Coronary artery (tissue), 2 donors: ENCODE results near the gene PHLDA3.

Experiments used
- DNase-seq: peaks from one replicate; pipeline ENCODE4 v3.0.0-alpha.2; 2017; ENCODE audit warnings: low spot score
- H3K27ac ChIP-seq, 2 donors: fragments of 200-600 bp; sonication (generic); one replicate each; pipeline ENCODE4 v1.5.1; 2016 to 2019
- H3K4me3 ChIP-seq: fragments of 200-600 bp; sonication (generic); 2 replicates; pipeline ENCODE4 v1.5.1; 2016; ENCODE audit warnings: mild to moderate bottlenecking, moderate library complexity
- CTCF ChIP-seq: fragments of 200-600 bp; sonication (generic); IDR thresholded peaks from one replicate; pipeline ENCODE4 v1.5.1; 2019; ENCODE audit warnings: antibody characterized with exemption

The PHLDA3 gene

GRCh38 chr1:201508809-201509208 is 39.8 kb upstream of the PHLDA3 start:
- Histone ChIP-seq H3K4me3 (no peak overlapping the region), H3K27ac (no peak overlapping the region)
- TF ChIP-seq CTCF = no peak
- no peak for DNase-seq

GRCh38 chr1:201507360-201507675 is 38.3 kb upstream of the PHLDA3 start:
- Histone ChIP-seq H3K27ac (peak overlapping the region; percentile 96 to 100), H3K4me3 (peak overlapping the region; percentile 97)
- no peak for TF ChIP-seq CTCF
- no peak for DNase-seq

GRCh38 chr1:201506557-201507359 is 37.8 kb upstream of the PHLDA3 start, which contains the start of gene CSRP1:
Gene CSRP1, minus strand, starts transcription at chr1:201507123. Its CDS starts 10,820 bp downstream, at chr1:201496303.
- TF ChIP-seq CTCF = no peak
- peak; percentile 93 for DNase-seq
- Histone ChIP-seq H3K4me3 (peak within 1 kb of the TSS; percentile 97), H3K27ac (peak within 1 kb of the TSS; percentile 96 to 100)

- Histone ChIP-seq H3K27ac (peak overlapping the region; percentile 96 to 100), H3K4me3 (peak overlapping the region; percentile 97)
- DNase-seq = no peak
- TF ChIP-seq CTCF = no peak
Observed at GRCh38 chr1:201506092-201506491, 37.1 kb upstream of the PHLDA3 start.

- DNase-seq = no peak
- peak overlapping the region; percentile 97 for H3K4me3 ChIP-seq
- no peak for TF ChIP-seq CTCF
- peak overlapping the region; percentile 96 to 100 for H3K27ac ChIP-seq
Observed at GRCh38 chr1:201505503-201505890, 36.5 kb upstream of the PHLDA3 start.

- no peak for DNase-seq
- TF ChIP-seq CTCF = no peak
- Histone ChIP-seq H3K27ac (peak overlapping the region; percentile 96 to 100), H3K4me3 (peak overlapping the region; percentile 97)
Observed at GRCh38 chr1:201504799-201505502, 36.0 kb upstream of the PHLDA3 start.
